ENCODE data around the gene CAMK4. TPM values are rescaled to one million over a fixed set of nuclear protein-coding genes. Genes with fewer than 3 reads are reported as not detected.

CAMK4 gene
- total and polyA plus RNA-seq, 2 donors (not counting 3 experiments of a cell fraction or from before 2014, with no cell fraction given): 2.2 to 5.4 TPM

- ChIA-PET POLR2A (no interaction called here), CTCF (no interaction called here)
- BruUV-seq (replicated peaks): no TSS peak
- DNase-seq (ENCODE audit: low read depth, low spot score) (no peak), FAIRE-seq (no peak)
- Histone ChIP-seq H3K79me2 (ENCODE audit: control insufficient read depth, insufficient read depth, low read length) (no peaks in the 10 kb centered on the region), H3K27me3 (ENCODE audit: control insufficient read depth in 2 of 2, insufficient read depth in 2 of 2, low read length in 2 of 2) (no peaks in the 10 kb centered on the region), H4K20me1 (replicated peaks; ENCODE audit: control insufficient read depth, extremely low read depth, insufficient read depth, low read length) (no peaks in the 10 kb centered on the region), H3K9ac (replicated peaks; ENCODE audit: extremely low read depth, insufficient read depth, low read length) (no peak overlapping the region), H2AFZ (ENCODE audit: low read depth, low read length) (no peak overlapping the region), H3K27ac (ENCODE audit: insufficient read depth, low read depth, low read length) (no peak overlapping the region), H3K4me3 (replicated peaks in 1 of 3; ENCODE audit: insufficient read depth in 1 of 3, low read depth in 1 of 3, low read length in 3 of 3) (no peak overlapping the region), H3K9me1 (replicated peaks; ENCODE audit: control insufficient read depth, extremely low read depth, insufficient read depth, low read length) (no peaks in the 10 kb centered on the region), H3K4me2 (ENCODE audit: insufficient read depth, low read length) (no peak overlapping the region), H3K4me1 (ENCODE audit: control insufficient read depth, extremely low read depth, insufficient read depth, low read length) (no peaks in the 10 kb centered on the region), H3K9me3 (replicated peaks; ENCODE audit: control insufficient read depth, insufficient read depth, low read length) (no peaks in the 10 kb centered on the region), H3K36me3 (ENCODE audit: control insufficient read depth in 2 of 2, extremely low read depth in 1 of 2, insufficient read depth in 2 of 2, low read length in 2 of 2) (no peaks in the 10 kb centered on the region)
- dilution Hi-C loops (cut with MboI; ENCODE audit: extremely low pct_ligation_motif_present, low sequenced_read_pairs): no loop called here
- no peak for TF ChIP-seq GATA2 (IDR thresholded peaks at IDR 0.05; ENCODE audit: insufficient read depth, insufficient read length, low read depth, low read length)
- TF ChIP-seq MAX (IDR thresholded peaks at IDR 0.05; ENCODE audit: insufficient read depth, insufficient read length): no peak
- TF ChIP-seq JUN (IDR thresholded peaks at IDR 0.05; ENCODE audit: borderline replicate concordance, insufficient read depth, insufficient read length, low read depth): no peak
- TF ChIP-seq FOS (IDR thresholded peaks at IDR 0.05; ENCODE audit: borderline replicate concordance, insufficient read depth, low read length): no peak
- intact Hi-C loops (cut with micrococcal nuclease): no loop called here
These were observed 89.0 kb downstream of the CAMK4 start for GRCh38 chr5:111313017-111313724.

GRCh38 chr5:111320953-111321352 is 96.8 kb downstream of the CAMK4 start:
- Histone ChIP-seq H4K20me1 (replicated peaks; ENCODE audit: control insufficient read depth, extremely low read depth, insufficient read depth, low read length) (no peaks in the 10 kb centered on the region), H3K9me1 (replicated peaks; ENCODE audit: control insufficient read depth, extremely low read depth, insufficient read depth, low read length) (no peaks in the 10 kb centered on the region), H3K4me2 (ENCODE audit: insufficient read depth, low read length) (no peak overlapping the region), H3K36me3 (ENCODE audit: control insufficient read depth in 2 of 2, extremely low read depth in 1 of 2, insufficient read depth in 2 of 2, low read length in 2 of 2) (no peaks in the 10 kb centered on the region), H3K9me3 (replicated peaks; ENCODE audit: control insufficient read depth, insufficient read depth, low read length) (no peaks in the 10 kb centered on the region), H3K79me2 (ENCODE audit: control insufficient read depth, insufficient read depth, low read length) (no peaks in the 10 kb centered on the region), H3K4me1 (ENCODE audit: control insufficient read depth, extremely low read depth, insufficient read depth, low read length) (no peaks in the 10 kb centered on the region), H3K9ac (replicated peaks; ENCODE audit: extremely low read depth, insufficient read depth, low read length) (no peak overlapping the region), H2AFZ (ENCODE audit: low read depth, low read length) (no peak overlapping the region), H3K27ac (ENCODE audit: insufficient read depth, low read depth, low read length) (no peak overlapping the region), H3K27me3 (ENCODE audit: control insufficient read depth in 2 of 2, insufficient read depth in 2 of 2, low read length in 2 of 2) (no peaks in the 10 kb centered on the region), H3K4me3 (replicated peaks in 1 of 3; ENCODE audit: insufficient read depth in 1 of 3, low read depth in 1 of 3, low read length in 3 of 3) (no peak overlapping the region)
- dilution Hi-C loops (cut with MboI; ENCODE audit: extremely low pct_ligation_motif_present, low sequenced_read_pairs): no loop called here
- TF ChIP-seq JUN (IDR thresholded peaks at IDR 0.05; ENCODE audit: borderline replicate concordance, insufficient read depth, insufficient read length, low read depth) (no peak), MAX (IDR thresholded peaks at IDR 0.05; ENCODE audit: insufficient read depth, insufficient read length) (no peak), POLR2A (IDR thresholded peaks at IDR 0.05; ENCODE audit: low read depth, low read length) (no peak), EZH2 (IDR thresholded peaks at IDR 0.05; ENCODE audit: borderline replicate concordance, low read depth, low read length, severe bottlenecking) (no peak), GATA2 (IDR thresholded peaks at IDR 0.05; ENCODE audit: insufficient read depth, insufficient read length, low read depth, low read length) (no peak), FOS (IDR thresholded peaks at IDR 0.05; ENCODE audit: borderline replicate concordance, insufficient read depth, low read length) (no peak), MYC (IDR thresholded peaks at IDR 0.05; ENCODE audit: low read depth, low read length) (no peak), POLR2AphosphoS5 (IDR thresholded peaks at IDR 0.05; ENCODE audit: insufficient read depth, low read depth, low read length) (no peak), CTCF (IDR thresholded peaks at IDR 0.05; ENCODE audit: extremely low read depth in 1 of 2, insufficient read depth in 1 of 2, low read depth in 1 of 2, low read length in 2 of 2) (no peak)
- FAIRE-seq (no peak), DNase-seq (ENCODE audit: low read depth, low spot score) (no peak)
- BruUV-seq (replicated peaks): no TSS peak
- intact Hi-C loops (cut with micrococcal nuclease): no loop called here
- ChIA-PET CTCF (interaction anchor here (1.2 kb wide), 1 partner anchor 23 kb away, joined by 4 read pairs; no protein-coding TSS in a partner anchor), POLR2A (no interaction called here)
